Peyer's patch (tissue), 4 donors: ENCODE data around the gene CD34.

ENCODE experiments used
- CTCF ChIP-seq, 6 experiments: fragments of 450-650 bp in 4 of 6; fragments of 200-600 bp in 2 of 6; sonication (generic) in 1 of 6; IDR thresholded peaks; one replicate each; pipeline ENCODE4 v1.5.1; 2017 to 2019; ENCODE audit warnings: antibody characterized with exemption in 6 of 6, mild to moderate bottlenecking in 3 of 6, moderate library complexity in 1 of 6
- POLR2A ChIP-seq, 2 donors: fragments of 450-650 bp; IDR thresholded peaks; one replicate each; pipeline ENCODE4 v1.5.1; 2017; ENCODE audit warnings: antibody characterized with exemption in 2 of 2, mild to moderate bottlenecking in 2 of 2, moderate library complexity in 2 of 2

- TF ChIP-seq CTCF (IDR thresholded peaks at IDR 0.05) (no peak), POLR2A (IDR thresholded peaks at IDR 0.05) (no peak)
Observed at GRCh38 chr1:207869859-207870258, 41.1 kb downstream of the CD34 start.
